ENCODE data around the gene OR14C36. TPM values are rescaled to one million over a fixed set of nuclear protein-coding genes. Genes with fewer than 3 reads are reported as not detected.

OR14C36 gene
- polyA plus RNA-seq, 1 donor (not counting 4 experiments of a cell fraction or from before 2014, with no cell fraction given): not detected

GRCh38 chr1:248359415-248359814 is 10.8 kb downstream of the OR14C36 start:
- Histone ChIP-seq H3K4me2 (ENCODE audit: control insufficient read depth, extremely low read depth, insufficient read depth, low read depth, low read length) (no peak overlapping the region), H3K27ac (ENCODE audit: control insufficient read depth, insufficient read depth, low read length) (no peak overlapping the region), H3K9me1 (ENCODE audit: control insufficient read depth, extremely low read depth, insufficient read depth, low read length) (no peaks in the 10 kb centered on the region), H3K4me1 (ENCODE audit: control insufficient read depth, extremely low read depth, insufficient read depth, low read length) (no peaks in the 10 kb centered on the region), H2AFZ (ENCODE audit: control insufficient read depth, low read length) (no peak overlapping the region), H3K36me3 (ENCODE audit: control insufficient read depth in 2 of 2, extremely low read depth in 1 of 2, insufficient read depth in 2 of 2, low read length in 2 of 2) (no peaks in the 10 kb centered on the region), H3K79me2 (ENCODE audit: control insufficient read depth, insufficient read depth, low read length) (no peaks in the 10 kb centered on the region), H3K9ac (ENCODE audit: control insufficient read depth, extremely low read depth, insufficient read depth, low read length) (no peak overlapping the region), H3K9me3 (ENCODE audit: control insufficient read depth, low read depth, low read length) (peaks cover 2% of the 10 kb centered on the region), H4K20me1 (ENCODE audit: control insufficient read depth, extremely low read depth, insufficient read depth, low read length) (no peaks in the 10 kb centered on the region), H3K27me3 (ENCODE audit: control insufficient read depth, extremely low read depth, insufficient read depth, low read length) (no peaks in the 10 kb centered on the region), H3K4me3 (ENCODE audit: control insufficient read depth in 2 of 3, extremely low read depth in 1 of 3, insufficient read depth in 2 of 3, low read depth in 1 of 3, low read length in 3 of 3) (no peak overlapping the region)
- no peak for TF ChIP-seq EZH2 (IDR thresholded peaks at IDR 0.05; ENCODE audit: low read length)
- TF ChIP-seq CTCF (optimal IDR thresholded peaks at IDR 0.05 in 1 of 3, IDR thresholded peaks at IDR 0.05 in 1 of 3, conservative IDR thresholded peaks at IDR 0.05 in 1 of 3; ENCODE audit: extremely low read depth in 1 of 3, insufficient read depth in 2 of 3, low read length in 3 of 3): no peak
- no peak for DNase-seq (ENCODE audit: low read depth, low spot score)
- FAIRE-seq: no peak
- dilution Hi-C loops (cut with MboI; ENCODE audit: extremely low pct_ligation_motif_present, low sequenced_read_pairs): no loop called here

- no peak within 1 kb of the TSS for H3K9ac ChIP-seq (ENCODE audit: control insufficient read depth, extremely low read depth, insufficient read depth, low read length)
- FAIRE-seq (no peak), DNase-seq (ENCODE audit: low read depth, low spot score) (no peak)
- dilution Hi-C loops (cut with MboI; ENCODE audit: extremely low pct_ligation_motif_present, low sequenced_read_pairs): no loop called here
- H3K36me3 ChIP-seq (ENCODE audit: control insufficient read depth in 2 of 2, extremely low read depth in 1 of 2, insufficient read depth in 2 of 2, low read length in 2 of 2): no peaks in the 10 kb centered on the region
- H3K4me1 ChIP-seq (ENCODE audit: control insufficient read depth, extremely low read depth, insufficient read depth, low read length): no peaks in the 10 kb centered on the region
- peaks cover 2% of the 10 kb centered on the region for H3K9me3 ChIP-seq (ENCODE audit: control insufficient read depth, low read depth, low read length)
- no peak within 1 kb of the TSS for H2AFZ ChIP-seq (ENCODE audit: control insufficient read depth, low read length)
- no peaks in the 10 kb centered on the region for H3K9me1 ChIP-seq (ENCODE audit: control insufficient read depth, extremely low read depth, insufficient read depth, low read length)
- H3K27ac ChIP-seq (ENCODE audit: control insufficient read depth, insufficient read depth, low read length): no peak within 1 kb of the TSS
- H3K4me2 ChIP-seq (ENCODE audit: control insufficient read depth, extremely low read depth, insufficient read depth, low read depth, low read length): no peak within 1 kb of the TSS
- H3K4me3 ChIP-seq (ENCODE audit: control insufficient read depth in 2 of 3, extremely low read depth in 1 of 3, insufficient read depth in 2 of 3, low read depth in 1 of 3, low read length in 3 of 3): no peak within 1 kb of the TSS
- no peaks in the 10 kb centered on the region for H3K27me3 ChIP-seq (ENCODE audit: control insufficient read depth, extremely low read depth, insufficient read depth, low read length)
- TF ChIP-seq CTCF (optimal IDR thresholded peaks at IDR 0.05 in 1 of 3, IDR thresholded peaks at IDR 0.05 in 1 of 3, conservative IDR thresholded peaks at IDR 0.05 in 1 of 3; ENCODE audit: extremely low read depth in 1 of 3, insufficient read depth in 2 of 3, low read length in 3 of 3): no peak
- TF ChIP-seq EZH2 (IDR thresholded peaks at IDR 0.05; ENCODE audit: low read length): no peak
- H4K20me1 ChIP-seq (ENCODE audit: control insufficient read depth, extremely low read depth, insufficient read depth, low read length): no peaks in the 10 kb centered on the region
- H3K79me2 ChIP-seq (ENCODE audit: control insufficient read depth, insufficient read depth, low read length): no peaks in the 10 kb centered on the region
Observed at GRCh38 chr1:248361121-248361715, 12.6 kb downstream of the OR14C36 start, which contains the start of gene OR2T4. OR2T4 (plus strand) TSS chr1:248361665; CDS start chr1:248361665, 0 bp downstream.
